A673 (cell line): ENCODE measurements around the gene CD1C. TPM values are rescaled to one million over a fixed set of nuclear protein-coding genes. Genes with fewer than 3 reads are reported as not detected.

Experiments used
- BruUV-seq: library from RNA; stranded (reverse); fragments of 400-500 nt; replicated peaks from 2 replicates; lab custom pipeline; 2021; lab: Mats Ljungman, UMichigan
- CTCF ChIA-PET: fragments of 300-600 bp; sonication (Branson Sonifier 250); formaldehyde crosslinking; loops from one replicate; lab custom pipeline; 2022; ENCODE audit warnings: antibody characterized with exemption; lab: Charles Lee
- POLR2A ChIA-PET: fragments of 300-600 bp; sonication (Branson Sonifier 250); formaldehyde crosslinking; loops from one replicate; lab custom pipeline; 2022; ENCODE audit warnings: antibody characterized with exemption; ENCODE audit not compliant: low non-redundant PET; lab: Charles Lee
- DNase-seq: peaks from one replicate; pipeline ENCODE4 v3.0.0-alpha.2; 2015; ENCODE audit warnings: low spot score
- H3K27ac ChIP-seq: fragments of 200-600 bp; sonication (generic); 2 replicates; pipeline ENCODE4 v1.5.1; 2016; ENCODE audit warnings: mixed run types, low read depth, mild to moderate bottlenecking, mixed read lengths, antibody characterized with exemption, low read length; ENCODE audit not compliant: poor library complexity, severe bottlenecking
- H3K27me3 ChIP-seq: fragments of 200-600 bp; sonication (generic); replicated peaks from 2 replicates; pipeline ENCODE4 v1.6.1; 2017; ENCODE audit warnings: mixed run types, low read depth, mild to moderate bottlenecking, mixed read lengths, antibody characterized with exemption, low read length; ENCODE audit not compliant: insufficient read depth, poor library complexity
- H3K36me3 ChIP-seq: fragments of 200-600 bp; sonication (generic); 2 replicates; pipeline ENCODE4 v1.6.1; 2016; ENCODE audit warnings: mixed run types, mild to moderate bottlenecking, mixed read lengths, antibody characterized with exemption, low read length; ENCODE audit not compliant: insufficient read depth, poor library complexity, severe bottlenecking
- H3K4me1 ChIP-seq: fragments of 200-600 bp; sonication (generic); 2 replicates; pipeline ENCODE4 v1.6.1; 2017; ENCODE audit warnings: mixed run types, mild to moderate bottlenecking, mixed read lengths, antibody characterized with exemption, low read length; ENCODE audit not compliant: insufficient read depth, poor library complexity, severe bottlenecking
- H3K4me3 ChIP-seq: fragments of 200-600 bp; sonication (generic); 2 replicates; pipeline ENCODE4 v1.5.1; 2016; ENCODE audit warnings: low read depth, mixed run types, mild to moderate bottlenecking, mixed read lengths, low read length; ENCODE audit not compliant: poor library complexity, severe bottlenecking
- H3K9me3 ChIP-seq: fragments of 200-600 bp; sonication (generic); 2 replicates; pipeline ENCODE4 v1.6.1; 2016; ENCODE audit warnings: mixed run types, low read depth, mild to moderate bottlenecking, mixed read lengths, antibody characterized with exemption, low read length; ENCODE audit not compliant: poor library complexity, severe bottlenecking
- CTCF ChIP-seq: fragments of 300-800, 200-600 bp; sonication (generic); conservative IDR thresholded peaks from 2 replicates; pipeline ENCODE4 v1.5.1; 2017; ENCODE audit warnings: low read depth, mild to moderate bottlenecking, antibody characterized with exemption, low read length, moderate library complexity, mixed read lengths
- EZH2 ChIP-seq: fragments of 200-600 bp; sonication (generic); IDR thresholded peaks from 2 replicates; pipeline ENCODE4 v1.6.1; 2017; ENCODE audit warnings: borderline replicate concordance, low read depth, mild to moderate bottlenecking, mixed read lengths, antibody characterized with exemption, low read length; ENCODE audit not compliant: poor library complexity, severe bottlenecking
- intact Hi-C: fragments of 100-400 bp; cut with micrococcal nuclease; formaldehyde crosslinking; loops from one replicate; pipeline ENCODE4 v1.10.0; 2022; ENCODE audit not compliant: unreplicated experiment
- total RNA-seq: library from RNA; stranded (reverse); gene quantifications from 2 replicates; pipeline ENCODE4 v1.2.3, GENCODE V29; 2021

Gene CD1C
- total RNA-seq, 1 experiment from 2014 or later, result not detected

GRCh38 chr1:158330391-158331105 is 40.8 kb downstream of the CD1C start:
- CTCF ChIA-PET, result interaction anchor here (1.9 kb wide), 1 partner anchor 127 kb away, joined by 19 read pairs; no protein-coding TSS in a partner anchor
- Histone ChIP-seq H3K36me3 (no peaks in the 10 kb centered on the region), H3K4me3 (no peak overlapping the region), H3K4me1 (no peaks in the 10 kb centered on the region), H3K27me3 (peaks cover 13% of the 10 kb centered on the region), H3K27ac (no peak overlapping the region), H3K9me3 (no peaks in the 10 kb centered on the region)
- BruUV-seq, result no TSS peak
- DNase-seq, result no peak
- intact Hi-C loops, result loop anchor here (10.0 kb wide), 1 partner anchor 366 kb away; no protein-coding TSS in a partner anchor
- POLR2A ChIA-PET, result no interaction called here
- no peak for TF ChIP-seq EZH2
- TF ChIP-seq CTCF, result no peak

- Histone ChIP-seq H3K4me3 (no peak overlapping the region), H3K4me1 (no peaks in the 10 kb centered on the region), H3K9me3 (no peaks in the 10 kb centered on the region), H3K27me3 (peaks cover 13% of the 10 kb centered on the region), H3K36me3 (no peaks in the 10 kb centered on the region), H3K27ac (no peak overlapping the region)
- intact Hi-C loops, result loop anchor here (10.0 kb wide), 1 partner anchor 366 kb away; no protein-coding TSS in a partner anchor
- no peak for DNase-seq
- BruUV-seq, result no TSS peak
- ChIA-PET CTCF (interaction anchor here (1.9 kb wide), 1 partner anchor 127 kb away, joined by 19 read pairs; no protein-coding TSS in a partner anchor), POLR2A (no interaction called here)
- TF ChIP-seq CTCF (no peak), EZH2 (no peak)
Observed at GRCh38 chr1:158331106-158331425, 41.3 kb downstream of the CD1C start.

GRCh38 chr1:158331481-158332150 is 41.9 kb downstream of the CD1C start, which contains the start of gene CD1B:
Gene CD1B (minus strand): TSS chr1:158331531. CDS start chr1:158331423, 108 bp downstream.
- Histone ChIP-seq H3K27me3 (peaks cover 13% of the 10 kb centered on the region), H3K4me1 (no peaks in the 10 kb centered on the region), H3K27ac (no peak within 1 kb of the TSS), H3K9me3 (no peaks in the 10 kb centered on the region), H3K4me3 (no peak within 1 kb of the TSS), H3K36me3 (no peaks in the 10 kb centered on the region)
- TF ChIP-seq CTCF (no peak), EZH2 (no peak)
- no TSS peak for BruUV-seq
- no peak for DNase-seq
- POLR2A ChIA-PET, result no interaction called here
- CTCF ChIA-PET, result interaction anchor here (0.7 kb wide), 1 partner anchor 13 kb away, joined by 3 read pairs; no protein-coding TSS in a partner anchor
- intact Hi-C loops, result loop anchor here (10.0 kb wide), 1 partner anchor 367 kb away; no protein-coding TSS in a partner anchor
